Measurements from ENCODE around the gene EYA2. TPM values are rescaled to one million over a fixed set of nuclear protein-coding genes. Genes with fewer than 3 reads are reported as not detected.

Gene EYA2
- total RNA-seq, 3 donors from 2014 or later (not counting 1 experiment from before 2014, with no cell fraction given): 0.30 TPM; not detected in 2

DNA sequence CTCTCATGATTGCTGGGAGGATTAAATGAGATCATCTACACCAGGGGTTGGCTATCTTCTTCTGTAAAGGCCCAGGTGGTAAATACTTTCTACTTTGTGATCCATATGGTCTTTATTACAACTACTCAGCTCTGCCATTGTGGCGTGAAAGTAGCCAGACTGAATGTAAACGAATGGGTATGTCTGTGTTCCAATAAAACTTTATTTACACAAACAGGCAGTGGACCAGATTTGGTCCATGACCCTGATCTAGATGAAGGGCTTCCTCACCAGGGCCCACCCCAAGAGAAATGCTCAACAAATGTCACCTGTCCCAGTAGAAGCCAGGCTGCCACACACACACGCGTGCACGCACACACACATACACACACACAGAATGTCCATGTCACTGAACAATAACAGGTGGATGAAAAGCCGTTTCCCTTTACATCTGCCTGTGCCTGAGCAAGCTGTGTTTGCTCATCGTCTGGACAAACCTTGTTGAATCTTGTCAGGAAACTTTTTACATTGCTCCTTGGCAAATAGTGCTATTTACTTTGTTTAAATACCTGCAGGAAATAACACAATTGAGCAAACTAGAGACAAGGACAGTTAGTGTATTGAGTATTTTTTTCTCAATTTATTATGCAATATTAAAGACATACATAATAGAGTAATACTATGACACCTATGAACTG, 114.3 kb downstream of the EYA2 start:
- Mint-ChIP-seq H3K4me1 (no peaks in the 10 kb centered on the region), H3K27me3 (ENCODE audit: low read depth in 2 of 2) (peaks cover 25 to 27% of the 10 kb centered on the region in 2 donors), H3K4me3 (no peak overlapping the region), H3K36me3 (no peaks in the 10 kb centered on the region), H3K27ac (no peak overlapping the region), H3K9me3 (no peaks in the 10 kb centered on the region)
- Histone ChIP-seq H3K9me3 (ENCODE audit: control insufficient read depth, insufficient read depth, low read length) (no peaks in the 10 kb centered on the region), H3K27ac (ENCODE audit: low read length) (no peak overlapping the region), H3K4me3 (ENCODE audit: low read length) (no peak overlapping the region), H3K27me3 (ENCODE audit: control insufficient read depth, insufficient read depth, low read length) (no peaks in the 10 kb centered on the region), H3K4me1 (ENCODE audit: control insufficient read depth, insufficient read depth, low read length) (no peaks in the 10 kb centered on the region), H3K36me3 (ENCODE audit: control insufficient read depth, insufficient read depth, low read length) (no peaks in the 10 kb centered on the region)
- no peak for TF ChIP-seq CTCF (IDR thresholded peaks at IDR 0.05)
- 93% methylated on average over 7 of the region's 7 CpGs for WGBS (ENCODE audit: insufficient coverage)
- intact Hi-C loops (cut with micrococcal nuclease): no loop called here
- ATAC-seq (no peak), DNase-seq (no peak)

DNA sequence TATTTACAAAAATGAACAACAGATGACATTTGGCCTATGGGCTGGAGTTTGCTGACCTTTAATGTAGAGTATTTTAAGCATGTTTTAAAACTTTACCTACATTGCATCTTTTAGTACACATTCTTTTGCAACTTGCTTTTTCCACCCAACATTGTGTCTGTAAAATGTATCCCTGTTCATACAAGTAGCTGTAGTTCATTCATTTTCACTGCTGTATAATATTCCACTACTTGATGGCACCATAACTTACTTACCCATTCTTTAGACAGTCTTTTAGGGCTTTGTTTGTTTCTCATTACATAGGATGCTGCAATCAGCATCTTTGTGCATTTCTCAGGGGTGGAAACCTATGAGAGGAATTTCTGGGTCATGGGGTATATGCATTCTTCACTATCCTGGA, 115.1 kb downstream of the EYA2 start:
- Histone ChIP-seq H3K4me1 (ENCODE audit: control insufficient read depth, insufficient read depth, low read length) (no peaks in the 10 kb centered on the region), H3K9me3 (ENCODE audit: control insufficient read depth, insufficient read depth, low read length) (no peaks in the 10 kb centered on the region), H3K4me3 (ENCODE audit: low read length) (no peak overlapping the region), H3K27me3 (ENCODE audit: control insufficient read depth, insufficient read depth, low read length) (no peaks in the 10 kb centered on the region), H3K36me3 (ENCODE audit: control insufficient read depth, insufficient read depth, low read length) (no peaks in the 10 kb centered on the region), H3K27ac (ENCODE audit: low read length) (no peak overlapping the region)
- intact Hi-C loops (cut with micrococcal nuclease): no loop called here
- Mint-ChIP-seq H3K4me3 (no peak overlapping the region), H3K9me3 (no peaks in the 10 kb centered on the region), H3K27me3 (ENCODE audit: low read depth in 2 of 2) (peaks cover 18 to 26% of the 10 kb centered on the region in 2 donors), H3K4me1 (no peaks in the 10 kb centered on the region), H3K27ac (no peak overlapping the region), H3K36me3 (no peaks in the 10 kb centered on the region)
- DNase-seq: no peak
- no peak for TF ChIP-seq CTCF (IDR thresholded peaks at IDR 0.05)
- ATAC-seq: no peak

DNA sequence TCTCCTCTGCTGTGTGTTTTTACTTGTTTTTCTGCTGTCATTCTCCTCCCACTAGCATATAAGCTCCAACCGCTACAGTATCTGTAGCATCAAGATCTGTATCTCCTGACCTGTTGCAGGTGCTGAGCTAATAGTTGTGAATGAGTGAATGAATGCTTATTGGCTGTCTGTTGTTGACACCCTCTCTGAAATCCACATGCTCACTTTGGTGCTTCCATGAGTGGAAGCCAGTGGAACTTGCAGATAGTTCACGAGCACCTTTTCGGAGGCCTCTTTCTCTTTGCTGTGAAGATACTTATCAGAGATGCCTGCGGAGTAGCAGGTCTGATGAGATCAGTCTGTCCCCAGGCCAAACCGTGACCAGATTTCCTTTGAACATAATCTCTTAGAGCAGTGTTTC, 117.3 kb downstream of the EYA2 start:
- Mint-ChIP-seq H3K27ac (no peak overlapping the region), H3K4me1 (no peaks in the 10 kb centered on the region), H3K9me3 (no peaks in the 10 kb centered on the region), H3K27me3 (ENCODE audit: low read depth in 2 of 2) (peaks cover 16 to 19% of the 10 kb centered on the region in 2 donors), H3K36me3 (no peaks in the 10 kb centered on the region), H3K4me3 (no peak overlapping the region)
- no peak overlapping the region for H3K27ac ChIP-seq (ENCODE audit: low read length)
- intact Hi-C loops (cut with micrococcal nuclease): no loop called here
- no peak for TF ChIP-seq CTCF (IDR thresholded peaks at IDR 0.05)
- H3K36me3 ChIP-seq (ENCODE audit: control insufficient read depth, insufficient read depth, low read length): no peaks in the 10 kb centered on the region
- no peaks in the 10 kb centered on the region for H3K4me1 ChIP-seq (ENCODE audit: control insufficient read depth, insufficient read depth, low read length)
- no peaks in the 10 kb centered on the region for H3K9me3 ChIP-seq (ENCODE audit: control insufficient read depth, insufficient read depth, low read length)
- no peak for DNase-seq
- WGBS (ENCODE audit: insufficient coverage): 66% methylated on average over 4 of the region's 5 CpGs
- no peaks in the 10 kb centered on the region for H3K27me3 ChIP-seq (ENCODE audit: control insufficient read depth, insufficient read depth, low read length)
- no peak for ATAC-seq
- H3K4me3 ChIP-seq (ENCODE audit: low read length): no peak overlapping the region

GRCh38 chr20:47013606-47014005, 119.0 kb downstream of the EYA2 start:
- Mint-ChIP-seq H3K36me3 (no peaks in the 10 kb centered on the region), H3K4me3 (no peak overlapping the region), H3K4me1 (no peaks in the 10 kb centered on the region), H3K27ac (no peak overlapping the region), H3K9me3 (no peaks in the 10 kb centered on the region), H3K27me3 (ENCODE audit: low read depth in 2 of 2) (peaks cover 16% of the 10 kb centered on the region in 2 donors)
- H3K27ac ChIP-seq (ENCODE audit: low read length): no peak overlapping the region
- H3K36me3 ChIP-seq (ENCODE audit: control insufficient read depth, insufficient read depth, low read length): no peaks in the 10 kb centered on the region
- DNase-seq (no peak), ATAC-seq (no peak)
- no peaks in the 10 kb centered on the region for H3K4me1 ChIP-seq (ENCODE audit: control insufficient read depth, insufficient read depth, low read length)
- intact Hi-C loops (cut with micrococcal nuclease): no loop called here
- WGBS (ENCODE audit: insufficient coverage): 86% methylated on average over 7 of the region's 8 CpGs
- TF ChIP-seq CTCF (IDR thresholded peaks at IDR 0.05): no peak
- H3K9me3 ChIP-seq (ENCODE audit: control insufficient read depth, insufficient read depth, low read length): no peaks in the 10 kb centered on the region
- H3K4me3 ChIP-seq (ENCODE audit: low read length): no peak overlapping the region
- H3K27me3 ChIP-seq (ENCODE audit: control insufficient read depth, insufficient read depth, low read length): no peaks in the 10 kb centered on the region

Data from natural killer cell (primary cell).